ENCODE measurements around the gene CHTF8.
A peak's percentile ranks its signal among the peaks of the same experiment; 100 is the strongest.

- peak; percentile 93 for TF ChIP-seq CTCF (conservative IDR thresholded peaks at IDR 0.05)
- no peak for TF ChIP-seq ZFX (IDR thresholded peaks at IDR 0.05)
These were observed 19.9 kb downstream of the CHTF8 start for GRCh38 chr16:69112285-69113129.

Measured in C4-2B (cell line).